SK-N-SH (cell line): ENCODE data around the gene CDH2. TPM values are rescaled to one million over a fixed set of nuclear protein-coding genes. Genes with fewer than 3 reads are reported as not detected.
A peak's percentile ranks its signal among the peaks of the same experiment; 100 is the strongest.

Source experiments
- CTCF ChIA-PET: fragments of 300-600, 350-600 bp; formaldehyde crosslinking; extraction: SDS; loops from one replicate; lab custom pipeline; 2021; lab: Yijun Ruan, JAX
- POLR2A ChIA-PET: fragments of 350-600 bp; sonication (Branson Sonifier 250); formaldehyde crosslinking; extraction: SDS; loops from one replicate; lab custom pipeline; 2020; ENCODE audit warnings: antibody characterized with exemption, inconsistent platforms; lab: Yijun Ruan, JAX
- DNase-seq: peaks from one replicate; pipeline ENCODE4 v3.0.0; 2012
- H2AFZ ChIP-seq: fragments of 200-600 bp; sonication (generic); 2 replicates; pipeline ENCODE4 v1.8.1; 2016; ENCODE audit warnings: antibody characterized with exemption, mild to moderate bottlenecking, low read depth
- H3F3A ChIP-seq: fragments of 200-600 bp; sonication (generic); replicated peaks from 2 replicates; pipeline ENCODE3; 2016; ENCODE audit warnings: antibody characterized with exemption, mild to moderate bottlenecking; ENCODE audit not compliant: insufficient read depth
- H3K27ac ChIP-seq, 2 experiments: fragments of 200-500 bp in 1 of 2; fragments of 200-600 bp in 1 of 2; sonication (Bioruptor generic) in 1 of 2; sonication (generic), shearing (Covaris generic) in 1 of 2; 2 replicates each; pipeline versions ENCODE4 v1.5.1 to v1.6.1; 2014 to 2016; ENCODE audit warnings: low read depth in 2 of 2, inconsistent platforms in 1 of 2, low read length in 1 of 2, mild to moderate bottlenecking in 1 of 2, mixed read lengths in 1 of 2
- H3K27me3 ChIP-seq: fragments of 200-600 bp; sonication (generic), shearing (Covaris generic); 2 replicates; pipeline ENCODE4 v1.6.1; 2016; ENCODE audit warnings: mixed run types; ENCODE audit not compliant: insufficient read depth
- H3K36me3 ChIP-seq, 2 experiments: fragments of 200-500 bp in 1 of 2; fragments of 200-600 bp in 1 of 2; sonication (Bioruptor generic) in 1 of 2; sonication (generic) in 1 of 2; replicated peaks in 1 of 2; 2 replicates each; pipeline versions ENCODE3 to v1.5.1; 2014 to 2016; ENCODE audit warnings: low read length in 1 of 2, mild to moderate bottlenecking in 1 of 2; ENCODE audit not compliant: insufficient read depth in 2 of 2, control insufficient read depth in 1 of 2
- H3K4me1 ChIP-seq, 2 experiments: fragments of 200-500 bp in 1 of 2; fragments of 200-600 bp in 1 of 2; sonication (Bioruptor generic) in 1 of 2; sonication (generic), shearing (Covaris generic) in 1 of 2; 2 replicates each; pipeline versions ENCODE4 v1.5.1 to v1.6.1; 2014 to 2016; ENCODE audit warnings: low read depth in 1 of 2, low read length in 1 of 2, mixed run types in 1 of 2; ENCODE audit not compliant: insufficient read depth in 2 of 2, control insufficient read depth in 1 of 2
- H3K4me2 ChIP-seq: fragments of 200-600 bp; sonication (generic), shearing (Covaris generic); 2 replicates; pipeline ENCODE4 v1.6.1; 2017; ENCODE audit warnings: mixed run types
- H3K4me3 ChIP-seq, 2 experiments: fragments of 200-500 bp in 1 of 2; fragments of 200-600 bp in 1 of 2; sonication (Bioruptor generic) in 1 of 2; sonication (generic), shearing (Covaris generic) in 1 of 2; 2 replicates each; pipeline versions ENCODE4 v1.5.1 to v1.8.1; 2014 to 2016; ENCODE audit warnings: low read depth in 2 of 2, inconsistent platforms in 1 of 2, low read length in 1 of 2, mild to moderate bottlenecking in 1 of 2, mixed read lengths in 1 of 2, moderate library complexity in 1 of 2
- H3K79me2 ChIP-seq: fragments of 200-600 bp; sonication (generic); 2 replicates; pipeline ENCODE4 v1.8.1; 2017; ENCODE audit warnings: mild to moderate bottlenecking; ENCODE audit not compliant: insufficient read depth
- H3K9ac ChIP-seq: fragments of 200-600 bp; sonication (generic); 2 replicates; pipeline ENCODE4 v1.6.1; 2017; ENCODE audit warnings: mixed run types
- H3K9me2 ChIP-seq: fragments of 200-600 bp; sonication (generic); 2 replicates; pipeline ENCODE4 v1.6.1; 2017; ENCODE audit warnings: mixed run types
- H3K9me3 ChIP-seq: fragments of 200-600 bp; sonication (generic); 2 replicates; pipeline ENCODE4 v1.6.1; 2017; ENCODE audit warnings: mixed run types, mild to moderate bottlenecking, moderate library complexity
- H4K20me1 ChIP-seq: fragments of 200-600 bp; sonication (generic); 2 replicates; pipeline ENCODE4 v1.6.1; 2017; ENCODE audit warnings: mild to moderate bottlenecking, mixed run types; ENCODE audit not compliant: insufficient read depth
- CHD2 ChIP-seq: fragments of 150-350 bp; IDR thresholded peaks from 2 replicates; pipeline ENCODE4 v1.6.1; 2018; ENCODE audit warnings: low read length; ENCODE audit not compliant: partially characterized antibody
- CTCF ChIP-seq: fragments of 200-600 bp; sonication (generic); IDR thresholded peaks from 2 replicates; pipeline ENCODE4 v1.6.1; 2017; ENCODE audit warnings: antibody characterized with exemption, mild to moderate bottlenecking, moderate library complexity
- ELF1 ChIP-seq: IDR thresholded peaks from 2 replicates; pipeline ENCODE4 v1.4.0; 2012
- FOXJ3 ChIP-seq: sonication (generic); formaldehyde crosslinking; IDR thresholded peaks from 2 replicates; pipeline ENCODE4 v1.5.1; 2020; ENCODE audit warnings: mild to moderate bottlenecking, missing genetic modification reagents
- FOXM1 ChIP-seq: IDR thresholded peaks from 2 replicates; pipeline ENCODE4 v1.4.0; 2012; ENCODE audit warnings: low read depth, mild to moderate bottlenecking
- IRF3 ChIP-seq: fragments of 150-350 bp; IDR thresholded peaks from 2 replicates; pipeline ENCODE4 v1.6.1; 2016; ENCODE audit warnings: mild to moderate bottlenecking, low read depth, low read length
- JUND ChIP-seq: IDR thresholded peaks from 2 replicates; pipeline ENCODE4 v1.4.0; 2012
- MAX ChIP-seq: IDR thresholded peaks from 2 replicates; pipeline ENCODE4 v1.4.0; 2012; ENCODE audit warnings: low read depth
- MEF2A ChIP-seq: IDR thresholded peaks from 2 replicates; pipeline ENCODE4 v1.4.0; 2012; ENCODE audit warnings: low read depth, borderline replicate concordance
- POLR2AphosphoS5 ChIP-seq: IDR thresholded peaks from 2 replicates; pipeline ENCODE4 v1.6.1; 2012; ENCODE audit warnings: low read depth, low read length
- RAD21 ChIP-seq: IDR thresholded peaks from 2 replicates; pipeline ENCODE4 v1.6.1; 2012; ENCODE audit warnings: mild to moderate bottlenecking, low read length
- RCOR1 ChIP-seq: fragments of 150-350 bp; IDR thresholded peaks from 2 replicates; pipeline ENCODE4 v1.6.1; 2017; ENCODE audit warnings: antibody characterized with exemption, low read length
- SIN3A ChIP-seq: IDR thresholded peaks from 2 replicates; pipeline ENCODE4 v1.6.1; 2012; ENCODE audit warnings: low read depth, mild to moderate bottlenecking, low read length, moderate library complexity, borderline replicate concordance
- TAF1 ChIP-seq: IDR thresholded peaks from 2 replicates; pipeline ENCODE4 v1.6.1; 2012; ENCODE audit warnings: low read depth, mild to moderate bottlenecking, low read length, moderate library complexity, borderline replicate concordance
- USF1 ChIP-seq: IDR thresholded peaks from 2 replicates; pipeline ENCODE4 v1.4.0; 2012; ENCODE audit warnings: low read depth, borderline replicate concordance
- WGBS: methylation state at CpG from one replicate; pipeline ENCODE4 v1.1.6; 2017; ENCODE audit warnings: low lambda C conversion rate; 5-methylcytosine and 5-hydroxymethylcytosine counted together
- polyA plus RNA-seq, 3 experiments: library from polyadenylated mRNA; depleted of rRNA; stranded (reverse); fragments of >200 nt; gene quantifications; 2 replicates each; pipeline ENCODE4 v1.2.3, GENCODE V29; 2012

The CDH2 gene
- polyA plus RNA-seq, 1 of the 3 experiments (the other 2 are of a cell fraction) = 146 TPM

DNA sequence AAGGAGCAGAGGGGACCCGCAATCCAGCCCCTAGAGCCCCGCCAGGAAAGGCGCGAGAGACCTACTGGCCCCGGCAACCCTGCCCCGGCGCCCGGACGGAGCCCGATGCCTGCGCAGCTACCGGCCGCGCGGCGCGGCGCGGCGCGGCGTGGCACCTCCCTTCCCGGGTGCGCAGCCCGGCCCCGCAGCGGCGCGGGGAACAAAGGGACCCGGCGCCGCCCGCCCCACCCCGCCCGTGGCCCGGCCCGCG lies 307 bp downstream of the CDH2 start:
- no peak overlapping the region for H2AFZ ChIP-seq
- peaks cover 17% of the 10 kb centered on the region for H3F3A ChIP-seq
- H3K79me2 ChIP-seq = peaks cover 85% of the 10 kb centered on the region
- peak overlapping the region; percentile 89 to 94 for H3K27ac ChIP-seq
- H3K27me3 ChIP-seq = no peaks in the 10 kb centered on the region
- peak overlapping the region; percentile 87 for H3K4me2 ChIP-seq
- H4K20me1 ChIP-seq = peaks cover 42% of the 10 kb centered on the region
- H3K9me2 ChIP-seq = no peaks in the 10 kb centered on the region
- H3K4me1 ChIP-seq = peaks cover 4 to 5% of the 10 kb centered on the region in 2 experiments; a peak in 2 of 4 replicates
- peak overlapping the region; percentile 87 for H3K9ac ChIP-seq
- no peaks in the 10 kb centered on the region for H3K9me3 ChIP-seq
- WGBS = no CpG with 5 or more reads among the region's 38 CpGs
- TF ChIP-seq FOXJ3 (CRISPR knock-in tag) = no peak
- no peak for TF ChIP-seq CTCF
- no peak for TF ChIP-seq USF1
- TF ChIP-seq RCOR1 = no peak
- TF ChIP-seq CHD2 = no peak
- TF ChIP-seq IRF3 = no peak
- TF ChIP-seq MAX = no peak
- TF ChIP-seq JUND = no peak
- no peak for TF ChIP-seq SIN3A
- TF ChIP-seq, all 33 proteins: peak for 0
- DNase-seq = no peak
- CTCF ChIA-PET = interaction anchor here (0.7 to 2.7 kb wide), 7 partner anchors 10 to 583 kb away, joined by 3 to 12 read pairs (median 3); no protein-coding TSS in a partner anchor
- H3K4me3 ChIP-seq = peak overlapping the region; percentile 87 to 90
- POLR2A ChIA-PET = interaction anchor here (1.1 to 1.6 kb wide), 3 partner anchors 18 to 571 kb away, joined by 3 to 4 read pairs (median 3); no protein-coding TSS in a partner anchor
- H3K36me3 ChIP-seq = peaks cover 4 to 9% of the 10 kb centered on the region in 2 experiments

GRCh38 chr18:28175930-28176697 lies 816 bp downstream of the CDH2 start:
- Histone ChIP-seq H3K9me3 (no peaks in the 10 kb centered on the region), H3F3A (peaks cover 17% of the 10 kb centered on the region), H3K9me2 (no peaks in the 10 kb centered on the region), H3K79me2 (peaks cover 85% of the 10 kb centered on the region), H2AFZ (no peak overlapping the region), H3K27ac (peak overlapping the region; percentile 89 to 94), H3K27me3 (no peaks in the 10 kb centered on the region), H3K4me3 (peak overlapping the region; percentile 87 to 90), H4K20me1 (peaks cover 47% of the 10 kb centered on the region), H3K9ac (peak overlapping the region; percentile 87), H3K36me3 (peaks cover 4 to 13% of the 10 kb centered on the region in 2 experiments), H3K4me2 (peak overlapping the region; percentile 87), H3K4me1 (peaks cover 4 to 5% of the 10 kb centered on the region in 2 experiments; a peak in 2 of 4 replicates)
- TF ChIP-seq ELF1 (no peak), FOXM1 (no peak), RAD21 (peak; percentile 13; the same call in 1 of the 2 replicates), TAF1 (no peak), POLR2AphosphoS5 (peak; percentile 39; the same call in 1 of the 2 replicates), CTCF (peak; percentile 16), MEF2A (no peak)
- ChIA-PET CTCF (interaction anchor here (1.2 to 2.7 kb wide), 2 partner anchors 11 to 25 kb away, joined by 3 to 11 read pairs; no protein-coding TSS in a partner anchor), POLR2A (interaction anchor here (1.5 kb wide), 1 partner anchor 570 kb away, joined by 3 read pairs; no protein-coding TSS in a partner anchor)
- WGBS = 2% methylated on average over 25 of the region's 44 CpGs
- DNase-seq = peak; percentile 64
